ENCODE measurements around the gene BPIFB2.

BPIFB2 gene

GRCh38 chr20:32986331-32986966, 21.1 kb upstream of the BPIFB2 start:
- no peak for FAIRE-seq

- FAIRE-seq, result no peak
These were observed 20.3 kb upstream of the BPIFB2 start for GRCh38 chr20:32987044-32987825.

GRCh38 chr20:32988008-32988407, 19.5 kb upstream of the BPIFB2 start:
- FAIRE-seq, result no peak

DNA sequence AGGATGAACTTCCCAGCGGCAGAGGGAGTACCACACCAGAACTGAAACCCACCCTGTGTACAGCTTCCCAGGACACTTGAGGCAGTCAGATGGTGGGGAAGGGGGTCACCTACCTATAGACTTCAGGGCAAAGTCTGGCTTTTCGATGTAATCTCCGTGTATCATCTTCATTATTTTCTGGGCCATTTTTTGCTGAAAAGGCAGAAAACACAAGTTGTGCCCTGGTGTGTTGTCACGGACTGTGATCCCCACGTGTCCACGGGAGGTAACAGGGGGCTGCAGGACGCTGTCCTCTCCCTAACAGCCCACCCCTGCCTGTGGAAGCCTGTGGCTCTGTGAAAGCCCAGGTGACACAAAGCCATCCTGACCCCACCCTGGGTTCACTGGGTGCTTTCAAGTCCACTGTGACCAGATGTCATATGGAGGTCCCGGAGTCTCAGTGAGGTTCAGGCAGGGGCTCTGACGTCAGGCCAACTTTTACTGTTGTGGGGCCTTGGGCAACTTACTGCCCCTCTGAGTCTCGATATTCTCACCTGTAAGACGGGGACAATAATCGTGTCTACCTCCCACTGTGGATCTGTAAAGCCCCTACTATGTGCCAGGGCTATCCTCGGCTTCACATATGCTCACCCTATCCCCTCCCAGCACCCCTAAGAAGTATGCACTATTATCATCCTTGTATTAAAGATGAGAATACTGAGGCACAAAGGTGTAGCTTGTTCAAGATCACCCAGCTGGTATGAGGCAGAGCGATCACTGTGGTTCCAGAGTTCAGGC, 17.8 kb upstream of the BPIFB2 start:
- FAIRE-seq, result no peak

DNA sequence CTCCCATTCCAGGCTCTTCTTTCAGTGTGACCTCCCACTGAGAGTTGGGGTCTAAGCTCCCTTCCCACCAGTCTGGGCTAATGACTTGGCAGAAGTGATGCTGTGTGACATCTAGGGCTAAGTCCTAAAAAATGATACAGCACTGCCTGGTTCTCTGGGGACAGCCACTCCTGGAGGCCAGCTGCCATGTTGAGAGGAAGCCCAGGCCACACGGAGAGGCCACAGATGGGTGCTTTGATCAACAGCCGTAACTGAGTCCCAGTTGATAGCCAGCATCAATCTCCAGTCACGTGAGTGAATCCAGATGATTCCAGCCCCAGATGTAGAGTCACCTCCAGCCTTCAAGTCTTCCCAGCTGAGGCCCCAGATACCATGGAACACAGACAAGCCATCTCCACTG, 17.1 kb upstream of the BPIFB2 start:
- no peak for FAIRE-seq

GRCh38 chr20:32991383-32991782, 16.1 kb upstream of the BPIFB2 start:
- FAIRE-seq, result no peak

- FAIRE-seq, result no peak
These were observed 15.5 kb upstream of the BPIFB2 start for GRCh38 chr20:32991792-32992641.

DNA sequence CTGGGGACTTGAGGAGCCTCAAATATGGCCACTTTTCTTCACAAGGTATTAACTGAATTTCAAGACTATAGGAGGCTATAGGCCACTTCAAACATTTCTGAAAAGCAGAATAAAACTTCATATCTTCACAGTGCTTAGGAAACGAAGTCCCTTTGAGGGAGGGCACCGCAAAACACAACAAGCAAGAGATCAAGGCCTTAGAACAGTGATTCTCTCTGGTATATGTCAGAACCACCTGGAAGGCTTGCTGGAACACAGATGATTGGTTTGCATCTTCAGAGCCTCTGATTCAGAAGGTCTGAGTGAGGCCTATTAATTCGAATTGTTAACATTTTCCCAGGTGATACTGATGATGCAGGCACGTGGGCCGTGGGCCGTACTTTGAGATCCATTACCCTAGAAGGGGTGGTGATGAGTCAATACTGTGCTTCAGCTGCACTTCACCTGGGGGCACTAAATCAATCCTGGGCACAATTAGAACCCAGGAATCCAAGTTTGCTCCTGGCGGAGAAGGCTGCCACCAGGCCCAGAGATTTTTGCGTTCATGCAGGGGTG, 13.9 kb upstream of the BPIFB2 start:
- FAIRE-seq, result no peak

DNA sequence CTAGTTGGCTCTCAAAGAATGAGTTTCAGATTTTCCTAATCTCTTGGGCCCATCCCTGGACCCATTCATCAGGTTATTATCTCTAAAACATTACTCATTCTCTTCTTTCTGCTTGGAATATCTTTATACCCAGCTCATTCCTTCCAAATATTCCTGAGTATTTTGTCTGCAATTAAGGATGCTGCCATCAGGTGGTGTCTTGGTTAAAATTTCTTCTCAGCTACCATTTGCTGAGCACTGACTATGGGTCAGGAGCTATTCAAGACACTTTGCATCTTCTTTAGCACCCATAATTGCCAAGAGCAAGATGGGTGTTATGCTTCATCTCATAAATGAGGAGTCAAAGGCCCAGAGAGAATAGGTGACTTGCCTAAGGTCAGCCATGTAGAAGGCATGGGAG, 11.7 kb upstream of the BPIFB2 start:
- FAIRE-seq, result no peak

DNA sequence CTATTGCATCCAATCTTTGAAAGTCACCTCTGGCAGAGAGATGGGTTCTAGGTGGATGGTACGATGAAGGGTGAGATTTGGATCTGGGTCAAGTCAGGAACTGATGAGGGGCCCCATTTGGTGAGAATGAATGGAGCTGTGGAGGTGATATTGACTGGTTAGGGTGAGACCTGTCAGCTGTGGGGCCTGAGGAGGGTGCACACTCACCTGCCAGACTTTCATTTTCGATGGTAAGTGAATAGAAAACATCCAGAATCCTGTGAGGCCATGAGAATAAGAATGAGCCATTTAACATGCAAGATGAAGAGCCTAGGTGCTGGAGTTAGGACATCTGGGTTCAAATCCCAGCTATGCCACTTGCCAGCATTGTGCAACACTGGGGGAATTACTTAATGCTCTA, 10.1 kb upstream of the BPIFB2 start:
- FAIRE-seq, result no peak

GRCh38 chr20:32999603-33000250, 7.8 kb upstream of the BPIFB2 start:
- no peak for FAIRE-seq

GRCh38 chr20:33000802-33001466, 6.6 kb upstream of the BPIFB2 start:
- FAIRE-seq, result no peak

DNA sequence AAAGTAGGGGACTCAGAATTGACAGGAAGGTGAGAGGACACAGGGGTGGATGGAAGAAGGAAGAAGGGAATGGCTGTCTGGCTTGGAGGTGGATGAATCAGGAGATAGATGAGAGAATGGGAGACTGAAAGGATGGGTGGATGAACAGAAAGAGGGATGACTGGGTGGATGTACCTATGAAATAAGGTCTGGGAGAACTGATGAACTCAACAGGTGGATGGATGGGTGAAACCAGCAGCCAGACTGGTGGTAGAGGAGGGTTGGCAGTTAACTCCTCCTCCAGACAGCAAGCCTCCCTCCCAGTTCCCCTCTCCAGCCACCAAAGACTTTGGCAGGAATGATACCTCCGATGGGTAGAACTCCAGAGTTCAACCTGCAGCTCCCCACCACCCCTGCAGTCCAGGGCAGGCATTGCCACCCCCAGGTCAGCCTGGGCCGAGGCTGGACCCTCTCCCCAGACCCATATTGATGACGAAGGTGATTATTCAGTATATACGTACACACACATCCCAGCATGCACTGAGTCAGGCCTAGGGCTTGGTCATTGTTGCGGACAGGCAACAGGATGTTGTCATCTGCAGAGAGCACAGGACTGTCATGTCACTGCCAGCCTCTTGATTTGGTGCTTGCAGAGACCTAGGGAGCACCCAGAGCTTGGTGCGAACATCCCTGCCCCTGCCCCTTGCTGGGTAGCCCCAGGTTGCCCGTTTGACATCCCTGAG, 5.3 kb upstream of the BPIFB2 start:
- FAIRE-seq, result no peak

DNA sequence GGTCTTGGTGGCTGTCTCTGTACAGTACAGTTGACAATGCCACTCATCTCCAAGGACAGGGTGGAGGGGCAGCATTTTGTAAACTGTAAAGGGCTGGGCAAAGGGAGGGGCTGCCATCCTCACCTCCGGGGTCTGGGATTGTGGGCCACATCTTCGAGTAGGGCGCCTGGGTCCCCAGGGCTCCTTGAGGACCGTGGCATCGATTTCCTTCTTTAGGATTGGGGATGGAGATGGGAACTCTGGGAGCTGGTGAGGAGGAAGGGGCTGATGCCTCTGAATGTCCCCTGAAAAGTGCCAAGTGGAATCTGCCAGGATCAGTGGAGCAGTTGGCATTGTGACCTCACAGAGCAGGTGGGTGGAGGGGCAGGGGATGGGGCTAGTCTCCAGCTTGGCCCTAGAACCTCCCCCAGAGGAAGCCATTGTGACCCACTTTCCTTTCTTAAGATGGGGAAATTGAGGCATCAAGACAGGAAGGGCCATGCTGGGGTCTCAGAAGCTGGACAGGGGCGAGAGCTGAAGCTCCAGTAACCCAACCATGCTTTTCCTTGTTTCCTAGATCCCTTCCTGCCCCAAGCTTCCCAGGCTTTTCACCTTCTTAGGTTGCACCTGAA, 3.3 kb upstream of the BPIFB2 start, which contains the start of gene SUN5:
SUN5 (minus strand) TSS at position 293 of the 611 bp plus-strand sequence; CDS start at position 200, 93 bp downstream.
- no peak for FAIRE-seq

- peak; percentile 40 for FAIRE-seq
These were observed 2.4 kb upstream of the BPIFB2 start for GRCh38 chr20:33005132-33005566.

GRCh38 chr20:33005908-33006775, 1.4 kb upstream of the BPIFB2 start:
- no peak for FAIRE-seq

DNA sequence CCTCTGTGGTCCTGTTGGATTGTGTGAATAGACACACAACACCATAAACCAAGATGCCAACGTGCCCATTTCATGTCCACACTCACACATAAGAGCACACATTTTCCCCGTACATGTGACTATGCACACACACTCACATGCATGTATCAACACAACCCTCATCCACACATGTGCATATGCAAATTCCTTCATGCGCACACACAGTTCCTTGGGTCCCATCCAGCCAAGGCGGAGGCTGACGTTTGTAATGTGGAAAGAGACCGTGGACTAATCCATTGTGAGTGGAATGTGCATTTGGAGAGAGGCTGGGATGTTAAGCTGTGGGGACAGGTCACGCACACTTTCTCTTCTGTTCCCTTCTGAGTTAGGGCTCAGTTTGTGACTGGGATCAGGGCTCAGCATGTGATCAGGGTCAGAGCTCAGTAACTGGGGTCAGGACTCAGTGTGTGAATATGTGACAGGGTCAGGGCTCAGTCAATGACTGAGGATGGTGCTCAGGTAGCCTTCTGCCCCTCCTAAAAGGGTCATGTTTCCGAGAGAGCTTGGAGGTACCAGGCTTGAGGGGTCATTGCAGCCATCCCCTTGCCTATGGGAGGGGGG, 628 bp upstream of the BPIFB2 start:
- no peak for FAIRE-seq

All from G401.6 (cell line).